IgD-negative memory B cell (primary cell): Measurements from ENCODE around the gene POGK. TPM values are rescaled to one million over a fixed set of nuclear protein-coding genes. Genes with fewer than 3 reads are reported as not detected.
A peak's percentile ranks its signal among the peaks of the same experiment; 100 is the strongest.
"Not testable (repeated sequence)": the region's sequence is repeated elsewhere in the genome, so short reads cannot be mapped to it uniquely, and the experiment has no call there.

Experiments used
- H3K27ac Mint-ChIP-seq, 3 donors: one replicate each; pipeline ENCODE4 v1.8.0; 2020 to 2022; ENCODE audit warnings: mild to moderate bottlenecking in 3 of 3, mixed read lengths in 3 of 3, moderate library complexity in 1 of 3
- H3K27me3 Mint-ChIP-seq: one replicate; pipeline ENCODE4 v1.8.0; 2021; ENCODE audit warnings: mixed read lengths
- H3K36me3 Mint-ChIP-seq: one replicate; pipeline ENCODE4 v1.8.0; 2020; ENCODE audit warnings: mild to moderate bottlenecking, mixed read lengths
- H3K4me1 Mint-ChIP-seq, 3 donors: one replicate each; pipeline ENCODE4 v1.8.0; 2020 to 2022; ENCODE audit warnings: mixed read lengths in 3 of 3, mild to moderate bottlenecking in 1 of 3
- H3K4me3 Mint-ChIP-seq, 4 donors: one replicate each; pipeline ENCODE4 v1.8.0; 2020 to 2022; ENCODE audit warnings: mild to moderate bottlenecking in 4 of 4, mixed read lengths in 4 of 4, moderate library complexity in 3 of 4
- H3K9me3 Mint-ChIP-seq, 3 donors: one replicate each; pipeline ENCODE4 v1.8.0; 2020 to 2021; ENCODE audit warnings: mixed read lengths in 3 of 3, mild to moderate bottlenecking in 1 of 3
- polyA plus RNA-seq: library from polyadenylated mRNA; unstranded; fragments of 300-500 nt; fragmentation: Illumina TruSeq; gene quantifications from one replicate; pipeline ENCODE4 v1.2.3, GENCODE V29; 2021

POGK gene
- polyA plus RNA-seq, 1 donor from 2014 or later: 18.3 TPM

DNA sequence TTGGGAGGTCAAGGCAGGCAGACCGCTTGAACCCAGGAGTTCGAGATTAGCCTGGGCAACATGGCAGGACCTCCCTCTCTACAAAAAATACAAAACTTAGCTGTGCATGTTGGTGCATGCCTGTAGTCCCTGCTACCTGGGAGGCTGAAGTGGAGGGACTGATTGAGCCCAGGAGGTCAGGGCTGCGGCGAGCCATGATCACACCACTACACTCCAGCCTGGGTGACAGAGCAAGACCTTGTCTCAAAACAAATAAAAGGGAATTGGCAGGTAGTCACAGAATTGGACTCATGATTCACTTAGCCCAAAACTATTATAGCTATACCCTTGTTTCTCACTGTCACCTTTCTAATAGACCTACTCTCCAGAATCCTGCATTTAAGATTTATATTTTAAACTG lies 31.3 kb downstream of the POGK start:
- Mint-ChIP-seq H3K4me3 (no peak overlapping the region), H3K9me3 (no peaks in the 10 kb centered on the region), H3K27ac (no peak overlapping the region), H3K4me1 (peaks cover 16 to 27% (median 22%) of the 10 kb centered on the region in 3 donors), H3K27me3 (no peaks in the 10 kb centered on the region), H3K36me3 (peaks cover 1% of the 10 kb centered on the region)

DNA sequence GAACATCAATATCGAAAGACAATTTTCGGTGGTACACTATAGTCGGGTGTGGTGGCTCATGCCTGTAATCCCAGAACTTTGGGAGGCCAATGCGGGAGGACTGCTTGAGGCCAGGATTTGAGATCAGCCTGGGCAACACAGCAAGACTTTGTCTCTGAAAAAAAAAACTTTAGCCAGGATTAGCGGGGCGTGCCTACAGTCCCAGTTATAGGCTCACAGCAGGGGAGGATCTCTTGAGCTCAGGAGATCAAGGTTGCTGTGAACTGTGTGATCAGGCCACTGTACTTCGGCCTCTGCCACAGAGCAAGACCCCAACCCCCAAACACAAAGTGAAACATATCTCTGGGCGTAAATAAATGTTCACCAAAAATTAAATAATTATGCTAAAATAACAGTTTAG lies 35.2 kb downstream of the POGK start:
- no peaks in the 10 kb centered on the region for H3K27me3 Mint-ChIP-seq
- peaks cover 22 to 33% (median 22%) of the 10 kb centered on the region in 3 donors for H3K4me1 Mint-ChIP-seq
- peak overlapping the region in 3 of 4 donors; percentile 21 to 98 (median 88) for H3K4me3 Mint-ChIP-seq
- peaks cover 1% of the 10 kb centered on the region for H3K36me3 Mint-ChIP-seq
- peaks cover 0 to 2% (median 0%) of the 10 kb centered on the region in 3 donors for H3K9me3 Mint-ChIP-seq
- peak overlapping the region in 2 of 3 donors; percentile 47 to 48 for H3K27ac Mint-ChIP-seq

DNA sequence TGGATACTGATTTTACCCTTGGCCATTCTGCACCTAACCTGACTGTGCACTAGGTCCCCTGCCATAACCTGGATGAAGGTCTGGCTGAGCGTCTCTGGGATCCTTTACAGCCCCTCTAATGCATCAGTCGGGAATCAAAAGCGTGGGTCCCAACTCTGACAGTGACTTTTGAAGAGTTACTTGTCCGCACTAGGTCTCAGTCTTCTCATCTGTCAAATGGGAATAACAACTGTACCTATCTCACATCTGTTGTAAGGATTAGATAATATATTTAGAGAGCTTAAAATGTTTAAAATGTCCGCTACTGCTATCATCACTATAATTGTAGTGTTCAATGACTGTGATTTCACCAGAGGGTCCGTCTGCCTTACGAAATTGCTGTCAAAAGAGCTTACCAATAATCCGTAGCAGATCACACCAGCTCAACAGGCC lies 36.0 kb downstream of the POGK start:
- H3K27me3 Mint-ChIP-seq: no peaks in the 10 kb centered on the region
- peaks cover 22 to 33% (median 22%) of the 10 kb centered on the region in 3 donors for H3K4me1 Mint-ChIP-seq
- peaks cover 0 to 2% (median 0%) of the 10 kb centered on the region in 3 donors for H3K9me3 Mint-ChIP-seq
- H3K27ac Mint-ChIP-seq: peak overlapping the region; percentile 59 to 95 (median 80)
- peaks cover 1% of the 10 kb centered on the region for H3K36me3 Mint-ChIP-seq
- H3K4me3 Mint-ChIP-seq: peak overlapping the region; percentile 88 to 98 (median 96)

DNA sequence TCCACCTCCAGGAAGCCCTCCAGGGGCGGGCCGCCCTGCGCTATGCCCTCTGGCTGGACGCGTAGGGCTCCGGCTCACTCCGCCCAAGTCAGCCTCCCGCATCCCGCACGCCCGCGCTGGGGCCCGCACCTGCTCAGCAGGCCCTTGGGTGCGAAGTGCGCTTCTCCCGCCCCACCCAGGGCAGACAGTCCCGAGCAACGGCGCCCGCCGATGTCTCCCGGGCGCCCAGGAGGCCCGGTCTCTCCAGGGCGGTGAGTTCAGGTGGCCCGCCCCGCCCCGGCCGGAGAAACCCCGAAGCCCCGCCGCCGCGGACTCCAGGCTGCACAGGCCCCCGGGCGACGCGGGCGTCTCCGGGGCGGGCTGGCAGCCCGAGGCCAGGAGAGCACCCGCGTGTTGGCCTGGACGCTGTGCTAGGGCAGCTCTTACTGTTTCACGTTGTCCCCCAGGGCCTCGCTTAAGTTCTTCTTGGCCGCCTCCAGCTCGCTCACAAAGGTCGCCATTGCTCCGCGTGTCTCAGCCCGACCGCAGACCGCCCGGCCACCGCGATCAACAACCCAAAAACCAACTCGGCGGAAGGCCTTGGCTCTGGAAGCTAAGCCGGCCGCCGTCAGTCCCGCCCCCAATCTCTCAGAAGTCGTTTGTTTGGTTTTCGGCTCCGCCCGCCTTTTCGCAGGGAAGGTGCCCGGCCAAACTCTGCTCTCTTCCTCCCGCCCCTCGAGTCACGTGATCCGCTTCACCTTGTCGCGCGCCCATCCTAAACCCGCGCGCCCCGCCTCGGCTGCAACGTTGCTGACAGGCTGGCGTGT lies 36.7 kb downstream of the POGK start, which contains the start of gene TADA1:
TADA1 (minus strand) TSS at position 531 of the 806 bp plus-strand sequence; CDS start at position 500, 31 bp downstream.
- peak within 1 kb of the TSS; percentile 88 to 98 (median 98) for H3K4me3 Mint-ChIP-seq
- H3K27me3 Mint-ChIP-seq: no peaks in the 10 kb centered on the region
- H3K27ac Mint-ChIP-seq: peak within 1 kb of the TSS; percentile 83 to 98 (median 95)
- peaks cover 22 to 33% (median 22%) of the 10 kb centered on the region in 3 donors for H3K4me1 Mint-ChIP-seq
- peaks cover 0 to 2% (median 0%) of the 10 kb centered on the region in 3 donors for H3K9me3 Mint-ChIP-seq
- peaks cover 1% of the 10 kb centered on the region for H3K36me3 Mint-ChIP-seq

DNA sequence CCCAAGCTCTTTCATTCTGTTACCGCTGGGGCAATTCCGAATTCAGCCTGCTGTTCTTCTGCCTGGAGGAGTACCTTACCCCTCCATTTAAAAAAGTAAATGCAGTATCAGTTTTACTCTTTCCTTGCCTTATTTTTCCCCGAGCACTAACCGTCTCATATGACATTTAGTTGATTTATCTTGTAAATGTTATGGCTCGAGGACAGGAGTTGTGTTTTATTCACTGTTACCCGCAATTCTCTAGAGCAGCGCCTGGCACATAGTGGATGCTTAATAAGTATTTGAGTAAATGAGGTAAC lies 37.2 kb downstream of the POGK start:
- H3K4me3 Mint-ChIP-seq: peak overlapping the region; percentile 88 to 98 (median 98)
- peaks cover 17 to 31% (median 18%) of the 10 kb centered on the region in 3 donors for H3K4me1 Mint-ChIP-seq
- H3K27ac Mint-ChIP-seq: peak overlapping the region; percentile 83 to 98 (median 95)
- H3K27me3 Mint-ChIP-seq: no peaks in the 10 kb centered on the region
- peaks cover under 1% of the 10 kb centered on the region for H3K36me3 Mint-ChIP-seq
- peaks cover 0 to 2% (median 0%) of the 10 kb centered on the region in 3 donors for H3K9me3 Mint-ChIP-seq

DNA sequence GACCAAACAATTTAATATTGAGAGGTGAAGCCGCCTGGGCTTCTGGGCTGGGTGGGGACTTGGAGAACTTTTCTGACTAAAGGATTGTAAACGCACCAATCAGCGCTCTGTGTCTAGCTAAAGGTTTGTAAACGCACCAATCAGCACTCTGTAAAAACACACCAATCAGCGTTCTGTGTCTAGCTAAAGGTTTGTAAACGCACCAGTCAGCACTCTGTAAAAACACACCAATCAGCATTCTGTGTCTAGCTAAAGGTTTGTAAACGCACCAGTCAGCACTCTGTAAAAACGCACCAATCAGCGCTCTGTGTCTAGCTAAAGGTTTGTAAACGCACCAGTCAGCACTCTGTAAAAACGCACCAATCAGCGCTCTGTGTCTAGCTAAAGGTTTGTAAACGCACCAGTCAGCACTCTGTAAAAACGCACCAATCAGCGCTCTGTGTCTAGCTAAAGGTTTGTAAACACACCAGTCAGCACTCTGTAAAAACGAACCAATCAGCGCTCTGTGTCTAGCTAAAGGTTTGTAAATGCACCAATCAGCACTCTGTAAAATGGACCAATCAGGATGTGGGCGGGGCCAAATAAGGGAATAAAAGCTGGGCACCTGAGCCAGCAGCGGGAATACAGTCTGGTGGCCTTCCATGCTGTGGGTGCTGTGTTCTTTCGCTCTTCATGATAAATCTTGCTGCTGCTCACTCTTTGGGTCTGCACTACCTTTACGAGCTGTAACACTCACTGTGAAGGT lies 39.1 kb downstream of the POGK start:
- not testable (repeated sequence) for H3K36me3 Mint-ChIP-seq, H3K9me3 Mint-ChIP-seq, H3K4me3 Mint-ChIP-seq, H3K27me3 Mint-ChIP-seq
- peak overlapping the region in 1 of 3 donors; percentile 75 for H3K27ac Mint-ChIP-seq
- H3K4me1 Mint-ChIP-seq: peaks cover 9 to 21% (median 11%) of the 10 kb centered on the region in 3 donors

DNA sequence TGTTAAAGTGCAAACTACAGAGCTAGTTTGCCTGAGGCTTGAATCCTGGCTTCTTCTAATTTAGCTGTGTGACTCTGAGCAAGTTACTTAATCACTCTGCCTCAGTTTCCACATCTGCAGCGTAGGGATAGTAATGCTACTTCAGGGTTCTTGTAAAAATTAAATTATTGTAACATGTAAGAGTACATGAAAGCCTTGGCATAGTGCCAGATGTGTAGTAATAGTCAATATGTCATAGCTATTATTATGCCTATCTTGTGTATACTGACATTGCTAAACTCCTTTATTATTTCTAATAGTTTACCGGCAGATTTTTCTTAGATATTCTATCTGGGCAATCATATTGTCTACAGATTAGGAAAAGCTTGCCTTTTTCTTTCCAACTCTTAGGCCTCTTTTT lies 43.6 kb downstream of the POGK start:
- Mint-ChIP-seq H3K4me1 (peaks cover 0 to 3% (median 0%) of the 10 kb centered on the region in 3 donors), H3K9me3 (peaks cover 0 to 2% (median 0%) of the 10 kb centered on the region in 3 donors), H3K36me3 (peaks cover 3% of the 10 kb centered on the region), H3K27me3 (peaks cover 29% of the 10 kb centered on the region), H3K4me3 (no peak overlapping the region), H3K27ac (no peak overlapping the region)

DNA sequence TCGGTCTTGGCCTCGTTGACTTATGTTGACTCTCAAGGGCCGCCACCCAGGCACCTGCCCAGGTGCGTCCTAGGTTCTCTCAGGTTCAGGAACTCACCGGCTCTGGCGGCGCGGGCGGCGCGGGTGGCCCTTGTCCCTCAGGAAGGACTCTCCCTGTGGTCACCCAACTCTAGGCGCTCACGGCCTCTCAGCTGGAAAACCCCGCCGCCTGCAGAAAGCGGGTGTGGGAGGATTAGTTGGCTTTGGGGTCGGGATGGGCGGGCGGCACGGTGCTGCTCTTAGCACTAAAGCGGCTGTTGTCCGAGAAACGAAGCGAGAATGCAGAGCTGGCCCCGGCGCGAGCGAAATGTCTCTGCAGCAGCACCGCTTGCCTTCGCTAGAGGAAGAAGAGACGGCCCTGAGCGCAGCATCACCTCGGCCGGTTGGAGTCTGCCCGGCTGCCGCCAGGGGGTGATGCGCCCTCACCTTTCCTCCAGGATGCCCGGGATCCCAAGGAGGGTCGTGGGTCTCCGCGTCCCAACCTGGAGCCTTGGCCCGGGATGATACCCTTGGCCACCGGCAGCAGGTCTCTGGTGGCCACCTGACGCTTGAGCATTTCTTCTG lies 44.9 kb downstream of the POGK start:
- Mint-ChIP-seq H3K27me3 (peaks cover 32% of the 10 kb centered on the region), H3K4me3 (peak overlapping the region in 2 of 4 donors; percentile 43 to 45), H3K27ac (no peak overlapping the region), H3K36me3 (peaks cover 3% of the 10 kb centered on the region), H3K9me3 (no peaks in the 10 kb centered on the region), H3K4me1 (peaks cover 0 to 3% (median 0%) of the 10 kb centered on the region in 3 donors)

DNA sequence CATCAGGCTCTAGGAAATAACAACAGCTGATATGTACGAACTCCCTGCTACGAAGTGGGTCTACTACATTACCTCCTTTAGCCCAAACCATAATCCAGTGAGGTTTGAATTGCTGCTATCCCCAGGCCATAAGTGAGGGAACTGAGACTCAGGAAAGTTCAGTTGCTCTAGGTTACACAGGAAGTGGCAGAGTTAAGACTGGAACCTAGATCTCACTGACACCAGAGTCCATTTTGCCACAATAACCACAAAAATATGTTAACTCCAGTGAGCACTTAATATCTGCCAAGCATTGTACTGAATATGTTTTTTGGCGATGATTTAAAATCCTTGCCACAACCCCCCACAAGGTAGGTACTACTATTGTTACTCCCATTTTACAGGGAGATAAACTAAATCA lies 45.7 kb downstream of the POGK start:
- Mint-ChIP-seq H3K36me3 (peaks cover 3% of the 10 kb centered on the region), H3K4me1 (peaks cover 0 to 3% (median 0%) of the 10 kb centered on the region in 3 donors), H3K27ac (no peak overlapping the region), H3K4me3 (no peak overlapping the region), H3K9me3 (no peaks in the 10 kb centered on the region), H3K27me3 (peaks cover 33% of the 10 kb centered on the region)

DNA sequence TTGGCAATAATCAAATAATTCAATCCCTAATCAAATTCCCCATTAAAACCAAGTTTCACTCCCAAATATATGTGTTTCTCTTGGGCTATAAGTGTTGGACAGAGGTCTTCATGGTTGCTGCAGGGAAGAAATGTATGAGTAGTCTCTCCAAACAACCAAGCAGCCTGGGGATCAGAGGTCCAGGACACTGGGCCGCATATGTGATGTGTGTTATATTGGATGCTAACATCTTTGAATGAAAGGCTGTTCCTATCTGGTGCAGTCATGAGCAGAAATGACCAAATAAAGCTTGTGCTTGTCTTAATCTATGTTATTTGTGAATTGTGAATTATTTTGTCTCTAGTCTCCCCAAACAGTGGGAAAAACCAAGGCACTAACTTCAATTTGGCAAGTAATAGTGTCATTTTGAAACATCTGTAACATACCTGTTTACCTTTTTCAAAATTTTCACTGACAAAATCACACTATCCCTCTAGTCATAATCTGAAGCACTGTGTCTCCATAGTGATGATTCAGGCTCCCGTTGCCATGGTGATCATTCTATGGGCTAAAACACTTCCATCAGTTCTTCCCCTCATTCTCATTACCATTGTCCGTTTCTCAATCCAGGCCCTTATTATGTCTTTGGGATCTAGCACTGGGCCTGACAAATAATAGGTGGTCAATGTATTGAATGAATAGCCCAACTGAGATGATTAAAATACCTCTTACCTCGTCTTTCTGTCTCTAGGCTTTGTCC lies 49.3 kb downstream of the POGK start:
- Mint-ChIP-seq H3K27ac (peak overlapping the region in 1 of 3 donors; percentile 21), H3K27me3 (peaks cover 31% of the 10 kb centered on the region), H3K4me1 (peaks cover 0 to 3% (median 0%) of the 10 kb centered on the region in 3 donors), H3K36me3 (peaks cover 3% of the 10 kb centered on the region), H3K4me3 (no peak overlapping the region), H3K9me3 (no peaks in the 10 kb centered on the region)

DNA sequence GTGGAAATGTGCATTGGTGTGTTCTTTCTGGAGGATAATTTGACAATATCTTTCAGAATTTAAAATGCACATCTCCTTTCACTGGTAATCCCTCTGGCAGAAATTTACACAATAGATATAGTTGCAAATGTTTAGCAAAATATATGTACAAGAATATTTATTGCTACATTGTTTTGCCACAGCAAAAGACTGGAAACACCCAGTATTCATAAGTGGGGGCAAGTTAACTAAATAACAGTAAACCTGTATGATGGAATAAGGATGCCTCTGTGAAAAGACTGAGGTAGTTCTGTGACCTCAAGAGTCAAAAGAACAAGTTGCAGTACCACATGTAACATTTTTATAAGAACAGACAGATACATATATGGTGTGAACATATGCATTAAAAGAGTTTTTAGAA lies 50.5 kb downstream of the POGK start:
- H3K27ac Mint-ChIP-seq: no peak overlapping the region
- no peak overlapping the region for H3K4me3 Mint-ChIP-seq
- H3K36me3 Mint-ChIP-seq: peaks cover 3% of the 10 kb centered on the region
- peaks cover 22% of the 10 kb centered on the region for H3K27me3 Mint-ChIP-seq
- H3K9me3 Mint-ChIP-seq: no peaks in the 10 kb centered on the region
- peaks cover 0 to 3% (median 0%) of the 10 kb centered on the region in 3 donors for H3K4me1 Mint-ChIP-seq

DNA sequence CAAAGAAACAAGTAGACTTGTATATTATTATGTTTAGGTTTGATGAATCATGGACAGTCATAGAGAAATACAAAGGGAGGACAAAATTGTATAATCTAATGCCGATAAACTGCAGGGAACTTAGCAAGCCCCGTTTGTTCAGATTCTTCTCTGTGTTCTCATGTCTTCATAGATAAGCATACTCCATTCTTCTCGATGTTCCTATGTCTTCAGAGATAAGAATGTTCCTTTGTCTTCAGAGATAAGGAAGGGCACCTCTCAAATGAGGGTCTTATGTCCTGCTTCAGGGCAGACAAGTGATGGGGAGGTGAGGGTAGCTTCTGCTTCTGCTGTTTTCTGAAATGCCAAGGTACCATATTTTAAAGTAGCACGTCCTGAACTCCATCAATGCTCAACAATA lies 56.5 kb downstream of the POGK start:
- peaks cover 2 to 12% (median 11%) of the 10 kb centered on the region in 3 donors for H3K9me3 Mint-ChIP-seq
- H3K27ac Mint-ChIP-seq: no peak overlapping the region
- peaks cover 4% of the 10 kb centered on the region for H3K36me3 Mint-ChIP-seq
- H3K27me3 Mint-ChIP-seq: peaks cover 19% of the 10 kb centered on the region
- H3K4me3 Mint-ChIP-seq: no peak overlapping the region
- H3K4me1 Mint-ChIP-seq: no peaks in the 10 kb centered on the region

DNA sequence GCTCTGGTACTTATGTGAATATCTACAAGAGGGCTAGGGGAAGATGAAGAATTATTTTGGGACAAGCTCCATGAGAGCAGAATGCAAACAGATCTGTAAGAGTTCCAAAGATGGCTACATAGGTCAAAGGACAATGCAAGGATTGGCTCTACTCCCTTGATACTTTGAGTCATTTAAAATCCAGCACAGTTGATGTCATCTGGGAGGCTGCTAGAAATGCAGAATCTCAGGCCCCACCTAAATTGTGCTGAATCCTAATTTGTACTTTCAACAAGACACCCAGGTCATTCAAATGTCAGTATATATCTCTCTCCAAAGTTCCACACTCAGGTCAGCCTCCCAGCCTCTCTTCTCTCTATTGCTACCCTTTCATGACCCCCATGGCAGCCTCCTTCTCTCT lies 60.5 kb downstream of the POGK start:
- Mint-ChIP-seq H3K4me1 (peaks cover 8 to 24% (median 17%) of the 10 kb centered on the region in 3 donors), H3K9me3 (peaks cover 3 to 12% (median 11%) of the 10 kb centered on the region in 3 donors), H3K27me3 (peaks cover 14% of the 10 kb centered on the region), H3K4me3 (no peak overlapping the region), H3K36me3 (peaks cover 4% of the 10 kb centered on the region), H3K27ac (no peak overlapping the region)

DNA sequence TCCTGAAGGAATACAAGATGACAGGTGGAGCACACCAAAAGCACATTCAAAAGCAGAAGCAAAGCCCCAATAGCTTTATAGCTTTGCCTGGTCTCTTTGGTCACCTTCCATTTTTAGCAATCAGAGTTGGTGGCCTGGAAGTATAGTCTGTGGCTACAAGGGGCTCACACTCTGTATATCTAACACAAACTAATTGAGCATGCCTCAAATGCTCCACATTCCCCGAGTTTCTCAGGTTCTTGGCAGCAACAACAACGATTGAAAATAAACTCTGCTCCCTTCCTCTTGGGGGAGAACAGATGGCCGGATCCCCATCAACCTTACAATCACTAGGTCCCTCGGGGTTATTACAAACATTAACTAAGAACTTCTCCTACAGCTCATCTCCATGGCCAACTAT lies 61.7 kb downstream of the POGK start:
- H3K4me1 Mint-ChIP-seq: peaks cover 8 to 24% (median 17%) of the 10 kb centered on the region in 3 donors
- H3K27me3 Mint-ChIP-seq: peaks cover 9% of the 10 kb centered on the region
- H3K9me3 Mint-ChIP-seq: peaks cover 3 to 12% (median 11%) of the 10 kb centered on the region in 3 donors
- peaks cover 4% of the 10 kb centered on the region for H3K36me3 Mint-ChIP-seq
- no peak overlapping the region for H3K4me3 Mint-ChIP-seq
- no peak overlapping the region for H3K27ac Mint-ChIP-seq
